ENCODE measurements around the gene KIF3C.

GRCh38 chr2:25936889-25937545 is 45.3 kb downstream of the KIF3C start:
- TF ChIP-seq CTCF (IDR thresholded peaks at IDR 0.05) (no peak), POLR2A (IDR thresholded peaks at IDR 0.05) (no peak)

Measured in prostate gland (tissue), 2 donors.